ENCODE measurements around the gene TRPM8. TPM values are rescaled to one million over a fixed set of nuclear protein-coding genes. Genes with fewer than 3 reads are reported as not detected.

Gene TRPM8
- total RNA-seq, 1 donor from 2014 or later, result not detected

- no peak for DNase-seq (ENCODE audit: low spot score in 2 of 2)
- Histone ChIP-seq H3K27me3 (no peaks in the 10 kb centered on the region), H3K9me3 (no peaks in the 10 kb centered on the region), H3K4me1 (no peaks in the 10 kb centered on the region), H3K27ac (no peak overlapping the region), H3K36me3 (no peaks in the 10 kb centered on the region), H3K4me3 (no peak overlapping the region)
- intact Hi-C loops (cut with DNase I), result no loop called here
- TF ChIP-seq CTCF (IDR thresholded peaks at IDR 0.05), result no peak
These were observed 28.0 kb downstream of the TRPM8 start for GRCh38 chr2:233945146-233945545.

GRCh38 chr2:233950078-233950825, 33.1 kb downstream of the TRPM8 start:
- Histone ChIP-seq H3K27me3 (no peaks in the 10 kb centered on the region), H3K4me3 (no peak overlapping the region), H3K4me1 (no peaks in the 10 kb centered on the region), H3K9me3 (no peaks in the 10 kb centered on the region), H3K27ac (no peak overlapping the region), H3K36me3 (no peaks in the 10 kb centered on the region)
- DNase-seq (ENCODE audit: low spot score in 2 of 2), result no peak
- TF ChIP-seq CTCF (IDR thresholded peaks at IDR 0.05), result no peak
- intact Hi-C loops (cut with DNase I), result no loop called here

- H3K27me3 ChIP-seq, result no peaks in the 10 kb centered on the region
- H3K36me3 ChIP-seq, result no peaks in the 10 kb centered on the region
- TF ChIP-seq CTCF (IDR thresholded peaks at IDR 0.05), result no peak
- no peak for DNase-seq (ENCODE audit: low spot score in 2 of 2)
- no peak overlapping the region for H3K4me3 ChIP-seq
- intact Hi-C loops (cut with DNase I), result no loop called here
- H3K9me3 ChIP-seq, result no peaks in the 10 kb centered on the region
- H3K27ac ChIP-seq, result no peak overlapping the region
- H3K4me1 ChIP-seq, result no peaks in the 10 kb centered on the region
These were observed 35.2 kb downstream of the TRPM8 start for GRCh38 chr2:233952335-233952734.

GRCh38 chr2:233953087-233953801, 36.1 kb downstream of the TRPM8 start:
- H3K9me3 ChIP-seq, result no peaks in the 10 kb centered on the region
- intact Hi-C loops (cut with DNase I), result no loop called here
- H3K27me3 ChIP-seq, result no peaks in the 10 kb centered on the region
- H3K27ac ChIP-seq, result no peak overlapping the region
- no peak for DNase-seq (ENCODE audit: low spot score in 2 of 2)
- no peak overlapping the region for H3K4me3 ChIP-seq
- H3K4me1 ChIP-seq, result no peaks in the 10 kb centered on the region
- H3K36me3 ChIP-seq, result no peaks in the 10 kb centered on the region
- TF ChIP-seq CTCF (IDR thresholded peaks at IDR 0.05), result no peak

- intact Hi-C loops (cut with DNase I), result no loop called here
- no peaks in the 10 kb centered on the region for H3K4me1 ChIP-seq
- H3K9me3 ChIP-seq, result no peaks in the 10 kb centered on the region
- H3K27me3 ChIP-seq, result no peaks in the 10 kb centered on the region
- no peak for DNase-seq (ENCODE audit: low spot score in 2 of 2)
- H3K4me3 ChIP-seq, result no peak overlapping the region
- no peak for TF ChIP-seq CTCF (IDR thresholded peaks at IDR 0.05)
- H3K27ac ChIP-seq, result no peak overlapping the region
- no peaks in the 10 kb centered on the region for H3K36me3 ChIP-seq
These were observed 43.0 kb downstream of the TRPM8 start for GRCh38 chr2:233960203-233960602.

Measured in ascending aorta (tissue), 2 donors.